GM12878 (cell line): Measurements from ENCODE around the gene BCAS3. TPM values are rescaled to one million over a fixed set of nuclear protein-coding genes. Genes with fewer than 3 reads are reported as not detected.
A peak's percentile ranks its signal among the peaks of the same experiment; 100 is the strongest.

ENCODE experiments used
- ATAC-seq: fragments of 200-7000 bp; cut with Tn5 transposase; 3 replicates; pipeline ENCODE4 v1.9.1; 2020; ENCODE audit warnings: mild to moderate bottlenecking, moderate library complexity
- BruUV-seq: library from RNA; stranded (reverse); fragments of 400-500 nt; replicated peaks from 2 replicates; lab custom pipeline; 2021; lab: Mats Ljungman, UMichigan
- CTCF ChIA-PET: fragments of 300-600 bp; sonication (Branson Sonifier 250); formaldehyde crosslinking; extraction: SDS; loops from one replicate; lab custom pipeline; 2021; ENCODE audit warnings: inconsistent platforms; lab: Yijun Ruan, JAX
- POLR2A ChIA-PET: fragments of 350-600 bp; formaldehyde crosslinking; extraction: SDS; loops from one replicate; lab custom pipeline; 2021; ENCODE audit warnings: inconsistent platforms; lab: Charles Lee
- RAD21 ChIA-PET: fragments of 300-600 bp; sonication (Branson Sonifier 250); formaldehyde crosslinking; loops from one replicate; lab custom pipeline; 2023; ENCODE audit warnings: antibody characterized with exemption; ENCODE audit not compliant: unreplicated experiment; lab: Charles Lee
- SMC1A ChIA-PET: fragments of 300-600 bp; sonication (Branson Sonifier 250); formaldehyde crosslinking; loops from one replicate; lab custom pipeline; 2023; ENCODE audit not compliant: unreplicated experiment, uncharacterized antibody; lab: Charles Lee
- DNase-seq: peaks from one replicate; pipeline ENCODE4 v3.0.0-alpha.2; 2011; ENCODE audit warnings: low read depth, low spot score
- FAIRE-seq: peaks from 3 replicates; lab custom pipeline; 2011; peaks lifted over from hg19 to GRCh38; lab: Jason Lieb, UNC
- H2AFZ ChIP-seq: 2 replicates; pipeline ENCODE4 v1.6.0; 2011; ENCODE audit warnings: low read depth, low read length, control low read depth; ENCODE audit not compliant: control insufficient read depth
- H3K27ac ChIP-seq: 2 replicates; pipeline ENCODE4 v1.5.1; 2011; ENCODE audit warnings: control low read depth; ENCODE audit not compliant: control insufficient read depth, insufficient read depth
- H3K27me3 ChIP-seq, 2 experiments: replicated peaks in 1 of 2; 2 replicates each; pipeline versions ENCODE4 v1.6.0 to v1.6.1; 2011; ENCODE audit warnings: low read length in 1 of 2; ENCODE audit not compliant: control insufficient read depth in 2 of 2, insufficient read depth in 2 of 2
- H3K36me3 ChIP-seq, 2 experiments: 2 replicates each; pipeline ENCODE4 v1.5.1; 2011; ENCODE audit warnings: low read length in 1 of 2; ENCODE audit not compliant: control insufficient read depth in 2 of 2, insufficient read depth in 2 of 2
- H3K4me1 ChIP-seq: 2 replicates; pipeline ENCODE4 v1.6.1; 2011; ENCODE audit warnings: mild to moderate bottlenecking, low read length, moderate library complexity, mixed read lengths; ENCODE audit not compliant: control insufficient read depth, insufficient read depth
- H3K4me2 ChIP-seq: 2 replicates; pipeline ENCODE4 v1.6.0; 2011; ENCODE audit warnings: control low read depth; ENCODE audit not compliant: control insufficient read depth, insufficient read depth
- H3K4me3 ChIP-seq: fragments of 200-600 bp; sonication (generic); 2 replicates; pipeline ENCODE4 v1.5.1; 2016
- H3K79me2 ChIP-seq: 2 replicates; pipeline ENCODE4 v1.6.0; 2011; ENCODE audit warnings: low read length; ENCODE audit not compliant: control insufficient read depth, insufficient read depth
- H3K9ac ChIP-seq: 2 replicates; pipeline ENCODE4 v1.8.0; 2011; ENCODE audit warnings: low read length, control low read depth, mixed read lengths; ENCODE audit not compliant: control insufficient read depth, insufficient read depth
- H3K9me3 ChIP-seq: replicated peaks from 3 replicates; pipeline ENCODE4 v1.5.1; 2011; ENCODE audit warnings: mild to moderate bottlenecking, low read length; ENCODE audit not compliant: control insufficient read depth, insufficient read depth
- H4K20me1 ChIP-seq: 2 replicates; pipeline ENCODE4 v1.6.0; 2011; ENCODE audit not compliant: control insufficient read depth, insufficient read depth
- CHD2 ChIP-seq: IDR thresholded peaks from 2 replicates; pipeline ENCODE4 v1.6.1; 2011; ENCODE audit warnings: low read depth, low read length, improper control_type of control experiment, borderline replicate concordance
- E4F1 ChIP-seq: fragments of 450-650 bp; IDR thresholded peaks from 2 replicates; pipeline ENCODE4 v1.6.1; 2018; ENCODE audit warnings: borderline replicate concordance, mild to moderate bottlenecking; ENCODE audit not compliant: partially characterized antibody
- ETV6 ChIP-seq, 2 experiments: fragments of 450-650 bp in 1 of 2; IDR thresholded peaks in 1 of 2; conservative IDR thresholded peaks in 1 of 2; 2 replicates each; pipeline ENCODE4 v1.6.1; 2014; ENCODE audit warnings: antibody characterized with exemption in 1 of 2, borderline replicate concordance in 1 of 2, low read depth in 1 of 2, mild to moderate bottlenecking in 1 of 2, moderate library complexity in 1 of 2
- YBX1 ChIP-seq: fragments of 450-650 bp; IDR thresholded peaks from 2 replicates; pipeline ENCODE4 v1.6.1; 2016; ENCODE audit warnings: antibody characterized with exemption
- ZBTB40 ChIP-seq: fragments of 450-650 bp; IDR thresholded peaks from 2 replicates; pipeline ENCODE4 v1.6.1; 2016; ENCODE audit warnings: mild to moderate bottlenecking, moderate library complexity, borderline replicate concordance
- ZSCAN29 ChIP-seq: fragments of 450-650 bp; IDR thresholded peaks from 2 replicates; pipeline ENCODE4 v1.6.1; 2017; ENCODE audit warnings: mild to moderate bottlenecking, moderate library complexity
- WGBS: methylation state at CpG from one replicate; pipeline ENCODE4 v1.1.6; 2016; ENCODE audit warnings: low lambda C conversion rate; ENCODE audit not compliant: insufficient replicate concordance, insufficient coverage; ENCODE audit errors: missing lambda C conversion rate; 5-methylcytosine and 5-hydroxymethylcytosine counted together
- in situ Hi-C: fragments of 300-500 bp; cut with MboI; formaldehyde crosslinking; loops from 9 replicates; pipeline ENCODE4 v1.14.3; 2018; ENCODE audit warnings: mixed read lengths
- intact Hi-C: fragments of 100-400 bp; cut with micrococcal nuclease; formaldehyde crosslinking; loops from one replicate; pipeline ENCODE4 v1.14.2; 2022; ENCODE audit not compliant: unreplicated experiment
- polyA plus RNA-seq, 11 experiments: library from polyadenylated mRNA; depleted of rRNA in 4 of 11; unstranded in 6 of 11; stranded (reverse) in 5 of 11; fragments of >200 nt; fragmentation: Nextera tagmentation in 4 of 11; fragmentation: Illumina TruSeq in 1 of 11; extraction: Ambion mirVana in 4 of 11; extraction: Trizol in 1 of 11; gene quantifications; 1 replicate in 1 of 11; 2 replicates in 10 of 11; pipeline versions ENCODE4 v1.2.1 to v1.2.3, GENCODE V29; 2011 to 2016; ENCODE audit warnings: inconsistent platforms in 2 of 11, missing spikeins in 2 of 11, low read depth in 1 of 11
- total RNA-seq, 4 experiments: library from RNA; depleted of rRNA in 3 of 4; stranded (reverse); fragments of >200 nt in 3 of 4; fragmentation: Illumina TruSeq in 1 of 4; extraction: Trizol in 1 of 4; gene quantifications; 2 replicates each; pipeline versions ENCODE4 v1.2.1 to v1.2.3, GENCODE V29; 2013 to 2021
- TF ChIP-seq, protein P1 (sequence below): fragments of 450-650 bp; IDR thresholded peaks from 2 replicates; pipeline ENCODE4 v1.6.1; 2017; ENCODE audit warnings: mild to moderate bottlenecking, low read depth, inconsistent platforms; ENCODE audit not compliant: poor library complexity, severe bottlenecking

BCAS3 gene
- total and polyA plus RNA-seq, 10 of the 15 experiments (the other 5 are each of a cell fraction or from before 2014, with no cell fraction given): 2.1 to 11.0 (median 6.6) TPM

- Histone ChIP-seq H2AFZ (no peak overlapping the region), H3K36me3 (no peaks in the 10 kb centered on the region), H3K4me2 (no peak overlapping the region), H3K27me3 (no peaks in the 10 kb centered on the region), H4K20me1 (no peaks in the 10 kb centered on the region), H3K9ac (no peak overlapping the region), H3K27ac (no peak overlapping the region), H3K4me3 (no peak overlapping the region), H3K79me2 (no peaks in the 10 kb centered on the region), H3K4me1 (no peaks in the 10 kb centered on the region), H3K9me3 (no peaks in the 10 kb centered on the region; the same call in 2 of the 3 replicates)
- WGBS: 0% methylated on average over 2 of the region's 2 CpGs
- intact Hi-C loops (loop anchor here (10.0 kb wide), 1 partner anchor 235 kb away; no protein-coding TSS in a partner anchor), in situ Hi-C loops (no loop called here)
- 0 out of 3 replicates have a peak, but pooled peaks have one; percentile 20 for ATAC-seq
- ChIA-PET SMC1A (no interaction called here), RAD21 (no interaction called here), POLR2A (no interaction called here), CTCF (no interaction called here)
- BruUV-seq: no TSS peak
- FAIRE-seq: no peak
- peak in 1 of 2 experiments; percentile 9; a peak in 1 of 4 replicates for TF ChIP-seq ETV6 (conservative IDR thresholded peaks at IDR 0.05 in 1 of 2, IDR thresholded peaks at IDR 0.05 in 1 of 2; ENCODE audit: borderline replicate concordance in 1 of 2, low read depth in 1 of 2)
- TF ChIP-seq, protein P1, sequence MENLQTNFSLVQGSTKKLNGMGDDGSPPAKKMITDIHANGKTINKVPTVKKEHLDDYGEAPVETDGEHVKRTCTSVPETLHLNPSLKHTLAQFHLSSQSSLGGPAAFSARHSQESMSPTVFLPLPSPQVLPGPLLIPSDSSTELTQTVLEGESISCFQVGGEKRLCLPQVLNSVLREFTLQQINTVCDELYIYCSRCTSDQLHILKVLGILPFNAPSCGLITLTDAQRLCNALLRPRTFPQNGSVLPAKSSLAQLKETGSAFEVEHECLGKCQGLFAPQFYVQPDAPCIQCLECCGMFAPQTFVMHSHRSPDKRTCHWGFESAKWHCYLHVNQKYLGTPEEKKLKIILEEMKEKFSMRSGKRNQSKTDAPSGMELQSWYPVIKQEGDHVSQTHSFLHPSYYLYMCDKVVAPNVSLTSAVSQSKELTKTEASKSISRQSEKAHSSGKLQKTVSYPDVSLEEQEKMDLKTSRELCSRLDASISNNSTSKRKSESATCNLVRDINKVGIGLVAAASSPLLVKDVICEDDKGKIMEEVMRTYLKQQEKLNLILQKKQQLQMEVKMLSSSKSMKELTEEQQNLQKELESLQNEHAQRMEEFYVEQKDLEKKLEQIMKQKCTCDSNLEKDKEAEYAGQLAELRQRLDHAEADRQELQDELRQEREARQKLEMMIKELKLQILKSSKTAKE: no peak
- DNase-seq: no peak
Measured at GRCh38 chr17:61239327-61239726, 561.7 kb downstream of the BCAS3 start.

GRCh38 chr17:61239953-61240352 lies 562.3 kb downstream of the BCAS3 start:
- POLR2A ChIA-PET: no interaction called here
- H3K36me3 ChIP-seq: no peaks in the 10 kb centered on the region
- DNase-seq (no peak), ATAC-seq (no peak), FAIRE-seq (no peak)
- H3K4me1 ChIP-seq: no peaks in the 10 kb centered on the region
- CTCF ChIA-PET: no interaction called here
- TF ChIP-seq E4F1 (no peak), YBX1 (no peak), ZBTB40 (no peak), CHD2 (no peak), ZSCAN29 (no peak)
- H4K20me1 ChIP-seq: no peaks in the 10 kb centered on the region
- H3K79me2 ChIP-seq: no peaks in the 10 kb centered on the region
- intact Hi-C loops (loop anchor here (10.0 kb wide), 1 partner anchor 235 kb away; no protein-coding TSS in a partner anchor), in situ Hi-C loops (no loop called here)
- no peak overlapping the region for H3K9ac ChIP-seq
- no TSS peak for BruUV-seq
- H3K4me3 ChIP-seq: no peak overlapping the region
- WGBS: 0% methylated on average over 1 of the region's 1 CpG
- no peaks in the 10 kb centered on the region; the same call in 2 of the 3 replicates for H3K9me3 ChIP-seq
- H3K27me3 ChIP-seq: no peaks in the 10 kb centered on the region
- SMC1A ChIA-PET: no interaction called here
- no peak overlapping the region for H2AFZ ChIP-seq
- RAD21 ChIA-PET: no interaction called here
- no peak overlapping the region for H3K4me2 ChIP-seq
- H3K27ac ChIP-seq: no peak overlapping the region
